ENCODE data around the gene RPL29. TPM values are rescaled to one million over a fixed set of nuclear protein-coding genes. Genes with fewer than 3 reads are reported as not detected.

RPL29 gene
- total and polyA plus RNA-seq, 2 of the 13 experiments (the other 11 are each of a cell fraction or from before 2014, with no cell fraction given) = 1,348 to 2,263 TPM

DNA sequence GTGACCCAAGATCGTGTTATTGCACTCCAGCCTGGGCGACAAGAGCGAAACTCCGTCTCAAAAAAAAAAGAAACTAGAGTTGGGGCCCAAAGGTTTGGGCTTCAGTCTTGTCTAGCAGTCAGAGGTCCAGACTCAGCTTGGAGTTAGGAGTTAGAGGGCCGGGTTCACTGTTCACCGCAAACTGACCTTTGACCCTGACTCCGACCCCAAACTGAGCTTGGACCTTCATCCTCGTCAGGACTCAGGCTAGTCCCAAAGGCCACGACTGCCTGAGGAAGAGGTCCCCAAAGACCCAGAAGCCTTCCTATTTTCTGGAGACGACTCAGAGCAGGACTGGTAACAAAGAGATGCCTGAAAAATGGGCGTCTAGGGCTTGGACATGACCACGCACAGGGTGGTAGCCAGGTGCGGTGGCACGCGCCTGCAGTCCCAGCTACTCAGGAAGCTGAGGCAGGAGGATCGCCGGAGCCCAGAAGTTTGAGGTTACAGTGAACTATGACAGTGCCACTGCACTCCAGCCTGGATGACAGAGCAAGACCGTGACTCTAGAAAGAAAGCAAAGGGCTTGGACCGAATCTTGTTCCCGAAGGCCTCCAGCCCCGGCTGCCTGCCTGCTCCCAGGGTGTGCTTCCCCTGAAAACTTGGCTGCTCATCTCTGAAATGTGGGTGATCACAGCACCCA is 22.8 kb upstream of the RPL29 start:
- no peak for ATAC-seq
- BruUV-seq (replicated peaks) = no TSS peak
- H3K4me2 ChIP-seq (ENCODE audit: low read depth, low read length) = peak overlapping the region; percentile 18; the same call in 1 of the 2 replicates

DNA sequence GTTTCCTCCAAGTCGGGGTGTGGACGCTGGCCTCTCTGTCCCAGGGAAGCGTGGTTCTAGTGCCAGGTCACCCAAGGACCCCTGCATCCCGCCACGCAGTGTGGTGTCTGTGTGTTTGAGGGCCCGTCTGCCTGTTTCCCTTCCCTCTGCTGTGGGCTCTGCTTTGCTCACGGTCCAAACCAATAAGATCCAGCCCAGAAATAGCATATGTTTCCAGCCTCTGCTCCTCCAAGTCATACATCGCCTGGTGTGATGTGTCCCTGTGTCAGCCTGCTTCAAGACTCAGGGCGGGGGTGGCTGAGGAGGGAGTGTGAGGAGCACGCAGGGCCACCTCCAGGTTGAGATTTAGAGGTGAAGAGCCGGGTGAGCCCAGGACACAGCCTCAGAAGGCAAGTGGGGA is 21.9 kb upstream of the RPL29 start:
- ChIA-PET POLR2A (no interaction called here), CTCF (ENCODE audit: low intra/inter-chr PET ratio, low total read pairs) (no interaction called here)
- Histone ChIP-seq H3K9ac (ENCODE audit: insufficient read depth, low read depth, low read length) (no peak overlapping the region), H3K4me3 (replicated peaks in 1 of 3; ENCODE audit: insufficient read depth in 1 of 3, low read depth in 2 of 3, low read length in 3 of 3) (no peak overlapping the region), H2AFZ (ENCODE audit: low read length) (no peak overlapping the region), H3K4me2 (ENCODE audit: low read depth, low read length) (no peak overlapping the region), H3K36me3 (replicated peaks in 1 of 2; ENCODE audit: control insufficient read depth in 1 of 2, insufficient read depth in 2 of 2, low read length in 2 of 2) (no peaks in the 10 kb centered on the region), H3K79me2 (ENCODE audit: insufficient read depth, low read length) (no peaks in the 10 kb centered on the region), H3K27me3 (ENCODE audit: control insufficient read depth in 1 of 2, insufficient read depth in 2 of 2, low read length in 2 of 2) (peaks cover 2 to 55% of the 10 kb centered on the region in 2 experiments; a peak in 3 of 5 replicates), H4K20me1 (ENCODE audit: insufficient read depth, low read length) (no peaks in the 10 kb centered on the region), H3K9me3 (ENCODE audit: low read length) (no peaks in the 10 kb centered on the region), H3K4me1 (ENCODE audit: insufficient read depth, low read length) (peaks cover 64% of the 10 kb centered on the region), H3K27ac (ENCODE audit: extremely low read length, insufficient read depth, low read length) (no peak overlapping the region)
- 66% methylated on average over 5 of the region's 11 CpGs for WGBS (ENCODE audit: low lambda C conversion rate)
- no TSS peak for BruUV-seq (replicated peaks)
- intact Hi-C loops (cut with micrococcal nuclease; ENCODE audit: unreplicated experiment) = no loop called here
- no peak for ATAC-seq
- in situ Hi-C loops (cut with HindIII; ENCODE audit: extremely low pct_ligation_motif_present, low pct_unique_long_range_greater_than_20kb) = no loop called here
- FAIRE-seq = no peak
- DNase-seq (ENCODE audit: low spot score) = no peak
- TF ChIP-seq, protein P1, sequence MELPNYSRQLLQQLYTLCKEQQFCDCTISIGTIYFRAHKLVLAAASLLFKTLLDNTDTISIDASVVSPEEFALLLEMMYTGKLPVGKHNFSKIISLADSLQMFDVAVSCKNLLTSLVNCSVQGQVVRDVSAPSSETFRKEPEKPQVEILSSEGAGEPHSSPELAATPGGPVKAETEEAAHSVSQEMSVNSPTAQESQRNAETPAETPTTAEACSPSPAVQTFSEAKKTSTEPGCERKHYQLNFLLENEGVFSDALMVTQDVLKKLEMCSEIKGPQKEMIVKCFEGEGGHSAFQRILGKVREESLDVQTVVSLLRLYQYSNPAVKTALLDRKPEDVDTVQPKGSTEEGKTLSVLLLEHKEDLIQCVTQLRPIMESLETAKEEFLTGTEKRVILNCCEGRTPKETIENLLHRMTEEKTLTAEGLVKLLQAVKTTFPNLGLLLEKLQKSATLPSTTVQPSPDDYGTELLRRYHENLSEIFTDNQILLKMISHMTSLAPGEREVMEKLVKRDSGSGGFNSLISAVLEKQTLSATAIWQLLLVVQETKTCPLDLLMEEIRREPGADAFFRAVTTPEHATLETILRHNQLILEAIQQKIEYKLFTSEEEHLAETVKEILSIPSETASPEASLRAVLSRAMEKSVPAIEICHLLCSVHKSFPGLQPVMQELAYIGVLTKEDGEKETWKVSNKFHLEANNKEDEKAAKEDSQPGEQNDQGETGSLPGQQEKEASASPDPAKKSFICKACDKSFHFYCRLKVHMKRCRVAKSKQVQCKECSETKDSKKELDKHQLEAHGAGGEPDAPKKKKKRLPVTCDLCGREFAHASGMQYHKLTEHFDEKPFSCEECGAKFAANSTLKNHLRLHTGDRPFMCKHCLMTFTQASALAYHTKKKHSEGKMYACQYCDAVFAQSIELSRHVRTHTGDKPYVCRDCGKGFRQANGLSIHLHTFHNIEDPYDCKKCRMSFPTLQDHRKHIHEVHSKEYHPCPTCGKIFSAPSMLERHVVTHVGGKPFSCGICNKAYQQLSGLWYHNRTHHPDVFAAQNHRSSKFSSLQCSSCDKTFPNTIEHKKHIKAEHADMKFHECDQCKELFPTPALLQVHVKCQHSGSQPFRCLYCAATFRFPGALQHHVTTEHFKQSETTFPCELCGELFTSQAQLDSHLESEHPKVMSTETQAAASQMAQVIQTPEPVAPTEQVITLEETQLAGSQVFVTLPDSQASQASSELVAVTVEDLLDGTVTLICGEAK (IDR thresholded peaks at IDR 0.05) = no peak
- TF ChIP-seq, protein P1 (CRISPR knock-in tag; IDR thresholded peaks at IDR 0.05) = no peak
- TF ChIP-seq TGIF2 (CRISPR knock-in tag; IDR thresholded peaks at IDR 0.05) (no peak), MAFK (conservative IDR thresholded peaks at IDR 0.05 in 1 of 2, IDR thresholded peaks at IDR 0.05 in 1 of 2; ENCODE audit: low read length in 2 of 2) (no peak), KMT2B (CRISPR knock-in tag; IDR thresholded peaks at IDR 0.05) (no peak), ATAD3A (CRISPR knock-in tag; IDR thresholded peaks at IDR 0.05) (no peak)

More for the DNA sequence above, 22.8 kb upstream of the RPL29 start:
- ChIA-PET POLR2A (interaction anchor here (1.7 kb wide), 1 partner anchor 15 kb away, joined by 5 read pairs; no protein-coding TSS in a partner anchor), CTCF (ENCODE audit: low intra/inter-chr PET ratio, low total read pairs) (no interaction called here)
- TF ChIP-seq NR2F6 (IDR thresholded peaks at IDR 0.05) (peak; percentile 29), NR2F6 (CRISPR knock-in tag; IDR thresholded peaks at IDR 0.05) (no peak), ZNF776 (CRISPR knock-in tag; IDR thresholded peaks at IDR 0.05) (0 out of 2 replicates have a peak, but pooled peaks have one; percentile 32), PRPF4 (IDR thresholded peaks at IDR 0.05; ENCODE audit: low read depth, low read length, poor library complexity, severe bottlenecking) (no peak), EZH2 (conservative IDR thresholded peaks at IDR 0.05; ENCODE audit: low read depth, low read length) (no peak), HNF4G (IDR thresholded peaks at IDR 0.05; ENCODE audit: borderline replicate concordance, low read depth, low read length) (peak; percentile 47; the same call in 1 of the 2 replicates), HNF4G (CRISPR knock-in tag; IDR thresholded peaks at IDR 0.05; ENCODE audit: borderline replicate concordance, low read depth) (no peak), HNF4A (CRISPR knock-in tag; IDR thresholded peaks at IDR 0.05) (peak; percentile 63), NR2C2 (CRISPR knock-in tag; IDR thresholded peaks at IDR 0.05; ENCODE audit: borderline replicate concordance) (peak; percentile 39)
- FAIRE-seq = no peak
- no peak overlapping the region for H3K27ac ChIP-seq (ENCODE audit: extremely low read length, insufficient read depth, low read length)
- H3K36me3 ChIP-seq (replicated peaks in 1 of 2; ENCODE audit: control insufficient read depth in 1 of 2, insufficient read depth in 2 of 2, low read length in 2 of 2) = no peaks in the 10 kb centered on the region
- no peak overlapping the region for H3K9ac ChIP-seq (ENCODE audit: insufficient read depth, low read depth, low read length)
- in situ Hi-C loops (cut with HindIII; ENCODE audit: extremely low pct_ligation_motif_present, low pct_unique_long_range_greater_than_20kb) (no loop called here), intact Hi-C loops (cut with micrococcal nuclease; ENCODE audit: unreplicated experiment) (no loop called here)
- no peak overlapping the region; a peak in 1 of 6 replicates for H3K4me3 ChIP-seq (replicated peaks in 1 of 3; ENCODE audit: insufficient read depth in 1 of 3, low read depth in 2 of 3, low read length in 3 of 3)
- WGBS (ENCODE audit: low lambda C conversion rate) = 28% methylated on average over 10 of the region's 21 CpGs
- H4K20me1 ChIP-seq (ENCODE audit: insufficient read depth, low read length) = no peaks in the 10 kb centered on the region
- no peaks in the 10 kb centered on the region for H3K79me2 ChIP-seq (ENCODE audit: insufficient read depth, low read length)
- no peaks in the 10 kb centered on the region for H3K9me3 ChIP-seq (ENCODE audit: low read length)
- DNase-seq (ENCODE audit: low spot score) = no peak
- peaks cover under 1 to 52% of the 10 kb centered on the region in 2 experiments; a peak in 3 of 5 replicates for H3K27me3 ChIP-seq (ENCODE audit: control insufficient read depth in 1 of 2, insufficient read depth in 2 of 2, low read length in 2 of 2)
- H2AFZ ChIP-seq (ENCODE audit: low read length) = no peak overlapping the region
- H3K4me1 ChIP-seq (ENCODE audit: insufficient read depth, low read length) = peaks cover 65% of the 10 kb centered on the region

Data from HepG2 (cell line).